Esophagus squamous epithelium (tissue), 5 donors: Measurements from ENCODE around the gene VOPP1. TPM values are rescaled to one million over a fixed set of nuclear protein-coding genes. Genes with fewer than 3 reads are reported as not detected.

Source experiments
- DNase-seq: peaks from one replicate; lab custom pipeline; 2025; lab: John Stamatoyannopoulos, UW
- H3K27ac ChIP-seq, 4 donors: fragments of 200-600 bp; sonication (generic); one replicate each; pipeline ENCODE4 v1.5.1; 2016 to 2019; ENCODE audit warnings: mild to moderate bottlenecking in 1 of 4
- H3K27me3 ChIP-seq, 4 donors: fragments of 200-600 bp; sonication (generic); 1 replicate in 3 of 4; 2 replicates in 1 of 4; pipeline versions ENCODE4 v1.5.1 to v1.6.0; 2017 to 2021; ENCODE audit warnings: antibody characterized with exemption in 1 of 4
- H3K36me3 ChIP-seq, 3 donors: fragments of 200-600 bp; sonication (generic); one replicate each; pipeline ENCODE4 v1.5.1; 2016 to 2019
- H3K4me1 ChIP-seq, 3 donors: fragments of 200-600 bp; sonication (generic); one replicate each; pipeline ENCODE4 v1.5.1; 2017 to 2019
- H3K4me3 ChIP-seq, 4 donors: fragments of 200-600 bp; sonication (generic); 1 replicate in 3 of 4; 2 replicates in 1 of 4; pipeline ENCODE4 v1.5.1; 2016 to 2019; ENCODE audit warnings: mild to moderate bottlenecking in 2 of 4, moderate library complexity in 1 of 4
- H3K9me3 ChIP-seq, 3 donors: fragments of 200-600 bp; sonication (generic); one replicate each; pipeline ENCODE4 v1.5.1; 2016 to 2019
- CTCF ChIP-seq, 6 experiments: fragments of 450-650 bp in 4 of 6; fragments of 200-600 bp in 2 of 6; sonication (generic) in 2 of 6; IDR thresholded peaks; one replicate each; pipeline ENCODE4 v1.5.1; 2016 to 2019; ENCODE audit warnings: antibody characterized with exemption in 6 of 6, mild to moderate bottlenecking in 4 of 6, moderate library complexity in 4 of 6
- POLR2A ChIP-seq, 4 donors: fragments of 450-650 bp; IDR thresholded peaks; one replicate each; pipeline ENCODE4 v1.6.1; 2017; ENCODE audit warnings: antibody characterized with exemption in 4 of 4, mild to moderate bottlenecking in 4 of 4, moderate library complexity in 3 of 4
- WGBS, 2 donors: methylation state at CpG; one replicate each; pipeline ENCODE4 v1.1.5; 2018; 5-methylcytosine and 5-hydroxymethylcytosine counted together
- intact Hi-C: fragments of 100-400 bp; cut with DNase I; formaldehyde crosslinking; loops from one replicate; pipeline ENCODE4 v1.15.0; 2022
- total RNA-seq, 4 donors: library from RNA; depleted of rRNA; stranded (reverse); fragments of >200 nt; gene quantifications; one replicate each; pipeline ENCODE4 v1.1.0, GENCODE V29; 2016
- donor health status: DM: yes; HTN: yes; CAD: no.

VOPP1 gene
- total RNA-seq, 4 donors from 2014 or later = 13.9 to 26.5 (median 19.2) TPM

- WGBS, 2 donors = 30 to 81% methylated on average over 13 to 15 of the region's 56 CpGs
- DNase-seq = no peak
- Histone ChIP-seq H3K9me3 (no peaks in the 10 kb centered on the region), H3K27ac (no peak overlapping the region), H3K36me3 (no peaks in the 10 kb centered on the region), H3K27me3 (peaks cover 0 to 12% (median 0%) of the 10 kb centered on the region in 4 donors), H3K4me1 (peaks cover 0 to 10% (median 0%) of the 10 kb centered on the region in 3 donors), H3K4me3 (no peak overlapping the region)
- TF ChIP-seq CTCF (IDR thresholded peaks at IDR 0.05) = no peak
- TF ChIP-seq POLR2A (IDR thresholded peaks at IDR 0.05) = no peak
- intact Hi-C loops = no loop called here
Observed at GRCh38 chr7:55449205-55449991, 122.9 kb downstream of the VOPP1 start.

DNA sequence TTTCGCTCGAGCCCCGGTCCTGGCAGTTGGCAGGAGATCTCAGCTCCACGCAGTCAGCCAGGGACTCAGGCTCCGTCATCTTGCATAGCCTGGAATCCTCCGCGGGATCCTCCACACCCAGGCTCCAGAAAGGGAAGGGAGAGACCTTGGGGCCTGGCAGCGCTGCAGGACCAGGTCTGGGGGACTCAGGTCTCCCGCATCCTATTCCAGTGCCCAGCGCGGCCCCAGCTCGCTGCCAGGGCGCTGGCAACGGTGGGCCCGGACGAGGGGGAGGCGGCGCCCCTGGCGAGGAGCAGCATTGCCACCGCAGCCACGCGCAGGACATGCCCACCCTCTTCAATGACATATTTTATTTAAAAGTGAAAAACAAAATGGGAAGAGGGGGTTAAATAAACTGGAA lies 123.8 kb downstream of the VOPP1 start:
- Histone ChIP-seq H3K4me1 (peaks cover 0 to 10% (median 0%) of the 10 kb centered on the region in 3 donors), H3K4me3 (no peak overlapping the region), H3K27ac (no peak overlapping the region), H3K36me3 (no peaks in the 10 kb centered on the region), H3K27me3 (peaks cover 0 to 12% (median 0%) of the 10 kb centered on the region in 4 donors), H3K9me3 (no peaks in the 10 kb centered on the region)
- TF ChIP-seq POLR2A (IDR thresholded peaks at IDR 0.05) (no peak), CTCF (IDR thresholded peaks at IDR 0.05) (no peak)
- DNase-seq = no peak
- intact Hi-C loops = no loop called here
- 85 to 87% methylated on average over 13 to 15 of the region's 22 CpGs for WGBS, 2 donors

- no peak for TF ChIP-seq CTCF (IDR thresholded peaks at IDR 0.05)
- no peak for TF ChIP-seq POLR2A (IDR thresholded peaks at IDR 0.05)
- no peak overlapping the region for H3K27ac ChIP-seq
- intact Hi-C loops = no loop called here
- no peaks in the 10 kb centered on the region for H3K36me3 ChIP-seq
- peaks cover 0 to 12% (median 0%) of the 10 kb centered on the region in 4 donors for H3K27me3 ChIP-seq
- DNase-seq = no peak
- H3K4me1 ChIP-seq = peaks cover 0 to 10% (median 0%) of the 10 kb centered on the region in 3 donors
- 31 to 33% methylated on average over 1 of the region's 1 CpG for WGBS, 2 donors
- no peak overlapping the region for H3K4me3 ChIP-seq
- no peaks in the 10 kb centered on the region for H3K9me3 ChIP-seq
Observed at GRCh38 chr7:55444786-55445185, 127.5 kb downstream of the VOPP1 start.

GRCh38 chr7:55441774-55442522 lies 130.4 kb downstream of the VOPP1 start:
- intact Hi-C loops = no loop called here
- Histone ChIP-seq H3K4me1 (no peaks in the 10 kb centered on the region), H3K36me3 (no peaks in the 10 kb centered on the region), H3K4me3 (no peak overlapping the region), H3K27ac (no peak overlapping the region), H3K27me3 (no peaks in the 10 kb centered on the region), H3K9me3 (no peaks in the 10 kb centered on the region)
- no peak for DNase-seq
- 60 to 66% methylated on average over 7 of the region's 7 CpGs for WGBS, 2 donors
- no peak for TF ChIP-seq POLR2A (IDR thresholded peaks at IDR 0.05)
- no peak for TF ChIP-seq CTCF (IDR thresholded peaks at IDR 0.05)

DNA sequence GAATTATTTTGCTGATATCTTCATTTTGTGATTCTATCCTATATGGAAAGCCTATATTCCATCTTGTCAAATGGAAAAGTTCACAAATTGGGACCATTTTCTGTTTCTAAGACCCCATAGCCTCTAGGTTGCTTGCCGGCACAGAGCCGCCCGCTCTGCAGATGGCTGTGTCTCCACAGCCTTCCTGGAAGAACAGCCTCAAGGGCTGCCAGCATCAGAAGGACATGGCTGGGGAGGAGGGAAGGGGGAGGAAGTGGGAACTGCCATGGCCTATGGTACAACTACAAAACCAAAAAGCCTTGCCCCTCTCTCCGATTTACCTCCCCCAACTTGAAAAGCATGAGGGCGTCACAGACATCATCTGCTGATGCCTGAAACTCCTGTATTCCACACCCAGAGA lies 131.3 kb downstream of the VOPP1 start:
- no peak for TF ChIP-seq POLR2A (IDR thresholded peaks at IDR 0.05)
- TF ChIP-seq CTCF (IDR thresholded peaks at IDR 0.05) = no peak
- WGBS, 2 donors = 89 to 92% methylated on average over 5 of the region's 5 CpGs
- no peak for DNase-seq
- Histone ChIP-seq H3K4me3 (no peak overlapping the region), H3K36me3 (no peaks in the 10 kb centered on the region), H3K27me3 (no peaks in the 10 kb centered on the region), H3K27ac (no peak overlapping the region), H3K9me3 (no peaks in the 10 kb centered on the region), H3K4me1 (no peaks in the 10 kb centered on the region)
- intact Hi-C loops = no loop called here
